Measurements from ENCODE around the gene ROBO1.

The ROBO1 gene

DNA sequence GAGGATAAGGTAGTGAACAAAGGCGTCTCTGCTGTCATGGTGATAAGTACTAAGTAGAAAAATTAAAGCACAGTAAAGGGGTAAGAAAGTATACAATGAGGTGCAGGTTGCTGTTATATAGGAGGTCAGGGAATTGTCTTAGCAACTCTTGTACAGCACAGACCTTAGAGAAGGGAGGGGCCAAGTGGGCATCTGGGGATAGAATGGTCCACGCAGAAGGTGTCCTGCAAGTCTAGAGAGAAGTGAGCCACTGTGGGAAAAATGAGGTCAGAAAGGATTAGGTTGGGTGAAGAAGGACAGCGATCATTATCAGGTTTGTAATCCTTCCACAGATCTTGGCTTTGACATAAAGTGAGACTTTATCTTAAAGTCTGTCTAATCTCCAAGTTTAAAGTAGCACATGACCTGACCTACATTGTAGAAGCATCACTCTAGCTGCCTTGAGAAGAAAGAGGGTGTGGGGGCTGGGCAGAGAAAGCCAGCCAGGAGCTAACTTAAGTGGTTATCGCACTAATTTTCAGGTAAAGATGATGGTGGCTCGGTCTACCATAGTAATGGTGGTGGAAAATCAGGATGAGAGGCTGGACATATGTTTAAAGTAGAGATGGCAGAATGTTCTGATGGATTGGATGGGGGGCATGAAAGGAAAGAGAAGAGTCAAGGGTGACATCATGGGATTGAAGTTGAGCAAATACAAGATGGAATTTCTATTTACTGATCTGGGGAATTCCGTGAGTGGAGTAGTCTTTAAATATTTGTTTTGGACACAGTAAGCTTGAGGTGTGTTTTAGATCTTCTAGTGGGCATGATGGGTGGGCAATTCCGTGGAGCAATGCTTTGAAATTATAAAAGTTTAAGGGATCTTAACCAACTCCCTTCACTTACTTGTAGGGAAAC lies 919.2 kb downstream of the ROBO1 start:
- Histone ChIP-seq H3K4me3 (no peak overlapping the region), H3K27ac (no peak overlapping the region), H3K27me3 (no peaks in the 10 kb centered on the region), H3K36me3 (0 out of 2 replicates have a peak, but pooled peaks cover 6% of the 10 kb centered on the region), H3K4me1 (no peaks in the 10 kb centered on the region), H4K20me1 (peaks cover 19% of the 10 kb centered on the region; the same call in 1 of the 2 replicates), H3K4me2 (no peak overlapping the region), H3K9me3 (no peaks in the 10 kb centered on the region), H3K9ac (no peak overlapping the region)
- no peak for TF ChIP-seq Cebpa-rat (IDR thresholded peaks at IDR 0.05)

GRCh38 chr3:78847603-78848002 lies 920.2 kb downstream of the ROBO1 start:
- TF ChIP-seq Cebpa-rat (IDR thresholded peaks at IDR 0.05), result no peak
- no peaks in the 10 kb centered on the region for H3K9me3 ChIP-seq
- H3K27ac ChIP-seq, result no peak overlapping the region
- no peaks in the 10 kb centered on the region for H3K27me3 ChIP-seq
- H3K36me3 ChIP-seq, result 0 out of 2 replicates have a peak, but pooled peaks cover 6% of the 10 kb centered on the region
- no peak overlapping the region for H3K4me3 ChIP-seq
- H3K4me2 ChIP-seq, result no peak overlapping the region
- H3K9ac ChIP-seq, result no peak overlapping the region
- no peaks in the 10 kb centered on the region for H3K4me1 ChIP-seq
- peaks cover 16% of the 10 kb centered on the region; the same call in 1 of the 2 replicates for H4K20me1 ChIP-seq

GRCh38 chr3:78847203-78847602 lies 920.6 kb downstream of the ROBO1 start:
- no peak for TF ChIP-seq Cebpa-rat (IDR thresholded peaks at IDR 0.05)
- no peaks in the 10 kb centered on the region for H3K9me3 ChIP-seq
- H3K4me3 ChIP-seq, result no peak overlapping the region
- H3K27me3 ChIP-seq, result no peaks in the 10 kb centered on the region
- peaks cover 16% of the 10 kb centered on the region; the same call in 1 of the 2 replicates for H4K20me1 ChIP-seq
- no peaks in the 10 kb centered on the region for H3K4me1 ChIP-seq
- no peak overlapping the region for H3K9ac ChIP-seq
- H3K4me2 ChIP-seq, result no peak overlapping the region
- H3K36me3 ChIP-seq, result 0 out of 2 replicates have a peak, but pooled peaks cover 6% of the 10 kb centered on the region
- no peak overlapping the region for H3K27ac ChIP-seq

- Histone ChIP-seq H3K36me3 (0 out of 2 replicates have a peak, but pooled peaks cover 6% of the 10 kb centered on the region), H3K4me1 (no peaks in the 10 kb centered on the region), H3K4me2 (no peak overlapping the region), H3K4me3 (no peak overlapping the region), H3K27ac (no peak overlapping the region), H3K9me3 (no peaks in the 10 kb centered on the region), H4K20me1 (peaks cover 16% of the 10 kb centered on the region; the same call in 1 of the 2 replicates), H3K27me3 (no peaks in the 10 kb centered on the region), H3K9ac (no peak overlapping the region)
- no peak for TF ChIP-seq Cebpa-rat (IDR thresholded peaks at IDR 0.05)
Measured at GRCh38 chr3:78846718-78847117, 921.1 kb downstream of the ROBO1 start.

DNA sequence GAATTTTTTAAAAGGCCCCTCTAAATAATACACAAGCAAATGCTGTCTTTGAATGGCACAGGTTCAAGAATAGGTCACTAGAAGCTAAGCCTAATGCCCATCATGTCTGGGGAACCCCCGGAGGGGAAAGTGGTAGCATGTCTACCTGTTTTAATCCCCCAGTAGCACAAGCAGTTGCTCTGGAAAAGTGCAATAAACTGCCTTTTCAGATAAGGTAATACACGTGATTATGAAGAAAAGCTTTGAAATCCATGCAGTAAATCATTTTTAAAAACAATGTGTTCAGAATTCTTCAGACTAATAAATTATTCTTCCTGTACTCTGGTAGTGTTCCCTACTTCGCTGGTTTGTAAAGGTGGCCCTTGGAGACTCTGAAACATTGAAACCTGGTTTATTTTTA lies 922.2 kb downstream of the ROBO1 start:
- H3K9me3 ChIP-seq, result no peaks in the 10 kb centered on the region
- no peak overlapping the region for H3K9ac ChIP-seq
- H3K4me1 ChIP-seq, result no peaks in the 10 kb centered on the region
- H3K4me2 ChIP-seq, result no peak overlapping the region
- no peak overlapping the region for H3K4me3 ChIP-seq
- H3K27me3 ChIP-seq, result no peaks in the 10 kb centered on the region
- TF ChIP-seq Cebpa-rat (IDR thresholded peaks at IDR 0.05), result no peak
- H3K36me3 ChIP-seq, result 0 out of 2 replicates have a peak, but pooled peaks cover 2% of the 10 kb centered on the region
- H4K20me1 ChIP-seq, result peaks cover 16% of the 10 kb centered on the region; the same call in 1 of the 2 replicates
- no peak overlapping the region for H3K27ac ChIP-seq

DNA sequence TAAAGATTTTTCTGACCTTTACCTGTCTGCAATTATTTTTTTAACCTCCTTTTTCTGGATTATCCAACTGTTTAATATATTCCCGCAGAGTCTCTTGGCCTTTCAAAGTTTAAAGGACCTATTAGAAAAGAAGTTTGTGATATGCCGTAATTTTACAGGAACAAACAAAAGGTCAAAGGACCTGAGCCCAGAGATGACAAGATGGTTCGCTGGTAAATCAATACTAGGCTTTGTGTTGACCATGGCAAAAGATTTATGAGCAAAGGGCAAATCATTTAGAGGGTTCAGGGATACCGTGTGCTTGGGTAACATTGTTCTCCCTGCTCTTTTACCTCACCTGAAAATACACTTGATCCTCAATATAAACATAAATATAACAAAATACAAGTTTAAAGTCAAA lies 923.5 kb downstream of the ROBO1 start:
- Histone ChIP-seq H3K4me2 (no peak overlapping the region), H3K36me3 (no peaks in the 10 kb centered on the region), H3K9ac (no peak overlapping the region), H4K20me1 (peaks cover 16% of the 10 kb centered on the region; the same call in 1 of the 2 replicates), H3K4me3 (no peak overlapping the region), H3K4me1 (peaks cover 12% of the 10 kb centered on the region; the same call in 1 of the 2 replicates), H3K27ac (no peak overlapping the region), H3K9me3 (no peaks in the 10 kb centered on the region), H3K27me3 (no peaks in the 10 kb centered on the region)
- no peak for TF ChIP-seq Cebpa-rat (IDR thresholded peaks at IDR 0.05)

DNA sequence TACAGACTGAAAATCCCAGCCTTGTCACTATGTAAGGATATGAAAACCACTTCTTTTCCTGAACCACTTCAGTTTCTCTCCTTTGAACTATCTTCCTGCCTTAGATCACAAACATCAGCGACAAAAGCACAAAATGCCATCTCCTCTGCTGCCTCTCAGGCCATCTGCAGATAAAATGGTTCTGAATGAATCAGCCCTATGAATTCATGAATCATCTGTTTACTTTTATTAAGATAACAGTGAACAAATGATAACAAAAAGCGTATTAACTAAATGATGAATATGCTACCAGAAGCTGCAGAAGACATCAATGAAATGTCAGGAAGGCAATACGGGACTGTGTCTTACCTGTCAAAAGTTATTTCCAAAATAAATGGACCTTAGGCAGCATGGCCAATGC lies 928.1 kb downstream of the ROBO1 start:
- Histone ChIP-seq H4K20me1 (peaks cover 11% of the 10 kb centered on the region; the same call in 1 of the 2 replicates), H3K27ac (no peak overlapping the region), H3K36me3 (no peaks in the 10 kb centered on the region), H3K4me1 (peaks cover 17% of the 10 kb centered on the region; the same call in 1 of the 2 replicates), H3K27me3 (no peaks in the 10 kb centered on the region), H3K4me3 (no peak overlapping the region), H3K9me3 (no peaks in the 10 kb centered on the region), H3K4me2 (no peak overlapping the region), H3K9ac (no peak overlapping the region)
- no peak for TF ChIP-seq Cebpa-rat (IDR thresholded peaks at IDR 0.05)

- Histone ChIP-seq H3K9me3 (no peaks in the 10 kb centered on the region), H3K9ac (no peak overlapping the region), H4K20me1 (peaks cover 16% of the 10 kb centered on the region; the same call in 1 of the 2 replicates), H3K4me3 (no peak overlapping the region), H3K4me1 (peaks cover 17% of the 10 kb centered on the region; the same call in 1 of the 2 replicates), H3K27ac (no peak overlapping the region), H3K27me3 (no peaks in the 10 kb centered on the region), H3K36me3 (no peaks in the 10 kb centered on the region), H3K4me2 (no peak overlapping the region)
- TF ChIP-seq Cebpa-rat (IDR thresholded peaks at IDR 0.05), result no peak
Measured at GRCh38 chr3:78838362-78838761, 929.4 kb downstream of the ROBO1 start.

DNA sequence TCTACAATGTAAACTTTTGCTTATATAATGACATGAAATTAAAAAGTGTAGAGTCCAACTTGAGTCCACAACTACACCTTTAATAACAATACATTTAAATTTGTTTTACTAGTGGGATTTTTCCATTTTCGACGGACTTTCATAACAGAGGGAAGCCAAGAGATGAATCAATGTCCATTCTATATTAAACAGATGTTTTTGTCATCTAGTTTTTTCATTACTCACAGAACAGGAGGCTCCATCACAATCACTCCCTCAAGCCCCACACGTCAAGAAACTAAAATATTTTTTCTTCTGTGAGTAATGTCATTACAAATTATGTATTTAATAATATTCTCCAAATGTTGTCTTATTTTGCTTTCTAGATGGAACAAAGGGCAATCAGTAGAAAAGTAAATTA lies 932.9 kb downstream of the ROBO1 start:
- Histone ChIP-seq H3K4me3 (no peak overlapping the region), H4K20me1 (peaks cover 16% of the 10 kb centered on the region; the same call in 1 of the 2 replicates), H3K4me2 (no peak overlapping the region), H3K4me1 (peaks cover 11% of the 10 kb centered on the region; the same call in 1 of the 2 replicates), H3K27me3 (no peaks in the 10 kb centered on the region), H3K9me3 (peaks cover 26% of the 10 kb centered on the region), H3K9ac (no peak overlapping the region), H3K36me3 (peaks cover 22% of the 10 kb centered on the region), H3K27ac (no peak overlapping the region)
- no peak for TF ChIP-seq Cebpa-rat (IDR thresholded peaks at IDR 0.05)

DNA sequence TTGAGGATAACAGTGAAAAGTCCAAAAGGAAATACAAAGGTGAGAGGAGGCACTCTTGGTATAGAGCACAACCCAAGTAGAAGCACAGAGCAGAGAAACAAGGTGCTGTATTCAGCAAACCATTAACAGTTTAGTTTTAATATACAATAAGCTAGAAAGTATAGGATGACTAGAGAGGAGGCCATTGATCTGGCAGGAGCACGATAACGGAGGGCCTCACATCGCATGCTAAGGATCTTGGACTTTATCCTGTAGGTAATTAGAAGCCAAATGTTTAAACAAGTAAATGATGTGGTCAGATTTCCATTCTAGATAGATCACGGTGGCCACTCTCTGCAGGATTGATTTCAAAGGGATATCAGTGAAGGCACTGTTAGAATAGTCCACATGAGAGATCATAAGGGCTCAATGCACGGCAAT lies 935.0 kb downstream of the ROBO1 start:
- H3K4me1 ChIP-seq, result no peaks in the 10 kb centered on the region
- no peak for TF ChIP-seq Cebpa-rat (IDR thresholded peaks at IDR 0.05)
- no peak overlapping the region for H3K9ac ChIP-seq
- H3K27ac ChIP-seq, result no peak overlapping the region
- H3K27me3 ChIP-seq, result no peaks in the 10 kb centered on the region
- H3K4me3 ChIP-seq, result no peak overlapping the region
- peaks cover 23% of the 10 kb centered on the region for H3K36me3 ChIP-seq
- peaks cover 28% of the 10 kb centered on the region for H3K9me3 ChIP-seq
- 0 out of 2 replicates have a peak, but pooled peaks cover 5% of the 10 kb centered on the region for H4K20me1 ChIP-seq
- H3K4me2 ChIP-seq, result no peak overlapping the region

Measured in BLaER1 (cell line).